Body of pancreas (tissue), 4 donors: ENCODE results near the gene FBXO34. TPM values are rescaled to one million over a fixed set of nuclear protein-coding genes. Genes with fewer than 3 reads are reported as not detected.

Source experiments
- ATAC-seq: fragments of 150-250 bp; one replicate; pipeline ENCODE4 v1.9.1; 2016
- DNase-seq, 4 donors: peaks; one replicate each; pipeline ENCODE4 v3.0.0-alpha.2; 2019
- H3K27ac ChIP-seq, 4 donors: fragments of 200-600 bp; sonication (generic); 1 replicate in 3 of 4; 2 replicates in 1 of 4; pipeline versions ENCODE4 v1.5.1 to v1.6.1; 2016 to 2019; ENCODE audit warnings: mild to moderate bottlenecking in 1 of 4, mixed read lengths in 1 of 4, moderate library complexity in 1 of 4
- H3K27me3 ChIP-seq, 2 donors: fragments of 200-600 bp; sonication (generic); one replicate each; pipeline ENCODE4 v1.6.0; 2016; ENCODE audit warnings: mild to moderate bottlenecking in 1 of 2
- H3K36me3 ChIP-seq, 2 donors: fragments of 200-600 bp; sonication (generic); replicated peaks in 1 of 2; 2 replicates each; pipeline ENCODE4 v1.5.1; 2016; ENCODE audit warnings: low read depth in 2 of 2; ENCODE audit not compliant: insufficient read depth in 1 of 2
- H3K4me1 ChIP-seq: fragments of 200-600 bp; sonication (generic); one replicate; pipeline ENCODE4 v1.6.0; 2016
- H3K4me3 ChIP-seq, 2 donors: fragments of 200-600 bp; sonication (generic); 1 replicate in 1 of 2; 2 replicates in 1 of 2; pipeline ENCODE4 v1.5.1; 2016 to 2019
- H3K9me3 ChIP-seq, 3 donors: fragments of 200-600 bp; sonication (generic); 1 replicate in 2 of 3; 2 replicates in 1 of 3; pipeline ENCODE4 v1.5.1; 2016
- POLR2A ChIP-seq, 3 donors: fragments of 450-650 bp; IDR thresholded peaks; one replicate each; pipeline ENCODE4 v1.6.1; 2016; ENCODE audit warnings: antibody characterized with exemption in 3 of 3, mild to moderate bottlenecking in 2 of 3
- WGBS, 2 donors: methylation state at CpG; one replicate each; pipeline ENCODE4 v1.1.5; 2017; 5-methylcytosine and 5-hydroxymethylcytosine counted together
- intact Hi-C: fragments of 100-400 bp; cut with DNase I; formaldehyde crosslinking; loops from one replicate; pipeline ENCODE4 v1.15.1; 2023
- total RNA-seq, 2 donors: library from RNA; depleted of rRNA; stranded (reverse); fragments of >200 nt; gene quantifications; one replicate each; pipeline ENCODE4 v1.1.0, GENCODE V29; 2016
- TF ChIP-seq, protein P1 (sequence below), 7 experiments: fragments of 450-650 bp in 4 of 7; fragments of 200-600 bp in 3 of 7; sonication (generic) in 3 of 7; IDR thresholded peaks; one replicate each; pipeline ENCODE4 v1.5.1; 2016 to 2019; ENCODE audit warnings: antibody characterized with exemption in 7 of 7

Gene FBXO34
- total RNA-seq, 2 donors from 2014 or later: 14.2 to 17.4 TPM

DNA sequence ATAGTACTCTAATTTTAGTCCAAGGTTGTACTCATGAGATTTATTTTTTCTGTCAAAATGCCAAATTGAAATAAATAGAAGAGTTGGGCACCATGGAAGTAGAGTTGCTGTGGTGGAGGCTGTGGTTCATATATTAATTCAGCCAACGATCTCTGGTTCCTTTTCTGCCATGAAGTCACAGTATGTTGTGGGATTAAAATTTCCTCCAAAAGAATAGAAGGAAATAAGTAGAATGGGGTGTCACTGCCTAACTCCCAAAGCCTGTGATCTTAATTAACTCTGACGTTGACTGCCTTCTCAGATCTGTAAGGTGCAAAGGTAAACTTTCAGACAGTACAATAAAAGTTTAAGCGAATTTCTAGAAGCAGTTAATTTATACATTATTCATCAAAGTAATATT is 37.6 kb upstream of the FBXO34 start:
- intact Hi-C loops: no loop called here
- no peaks in the 10 kb centered on the region for H3K27me3 ChIP-seq
- no peak for DNase-seq
- H3K4me1 ChIP-seq: no peaks in the 10 kb centered on the region
- no peak for TF ChIP-seq POLR2A (IDR thresholded peaks at IDR 0.05)
- TF ChIP-seq, protein P1, sequence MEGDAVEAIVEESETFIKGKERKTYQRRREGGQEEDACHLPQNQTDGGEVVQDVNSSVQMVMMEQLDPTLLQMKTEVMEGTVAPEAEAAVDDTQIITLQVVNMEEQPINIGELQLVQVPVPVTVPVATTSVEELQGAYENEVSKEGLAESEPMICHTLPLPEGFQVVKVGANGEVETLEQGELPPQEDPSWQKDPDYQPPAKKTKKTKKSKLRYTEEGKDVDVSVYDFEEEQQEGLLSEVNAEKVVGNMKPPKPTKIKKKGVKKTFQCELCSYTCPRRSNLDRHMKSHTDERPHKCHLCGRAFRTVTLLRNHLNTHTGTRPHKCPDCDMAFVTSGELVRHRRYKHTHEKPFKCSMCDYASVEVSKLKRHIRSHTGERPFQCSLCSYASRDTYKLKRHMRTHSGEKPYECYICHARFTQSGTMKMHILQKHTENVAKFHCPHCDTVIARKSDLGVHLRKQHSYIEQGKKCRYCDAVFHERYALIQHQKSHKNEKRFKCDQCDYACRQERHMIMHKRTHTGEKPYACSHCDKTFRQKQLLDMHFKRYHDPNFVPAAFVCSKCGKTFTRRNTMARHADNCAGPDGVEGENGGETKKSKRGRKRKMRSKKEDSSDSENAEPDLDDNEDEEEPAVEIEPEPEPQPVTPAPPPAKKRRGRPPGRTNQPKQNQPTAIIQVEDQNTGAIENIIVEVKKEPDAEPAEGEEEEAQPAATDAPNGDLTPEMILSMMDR (IDR thresholded peaks at IDR 0.05): no peak
- H3K9me3 ChIP-seq: no peaks in the 10 kb centered on the region
- 45 to 58% methylated on average over 3 of the region's 3 CpGs for WGBS, 2 donors
- ATAC-seq: no peak
- no peak overlapping the region for H3K27ac ChIP-seq
- no peak overlapping the region for H3K4me3 ChIP-seq
- no peaks in the 10 kb centered on the region for H3K36me3 ChIP-seq

DNA sequence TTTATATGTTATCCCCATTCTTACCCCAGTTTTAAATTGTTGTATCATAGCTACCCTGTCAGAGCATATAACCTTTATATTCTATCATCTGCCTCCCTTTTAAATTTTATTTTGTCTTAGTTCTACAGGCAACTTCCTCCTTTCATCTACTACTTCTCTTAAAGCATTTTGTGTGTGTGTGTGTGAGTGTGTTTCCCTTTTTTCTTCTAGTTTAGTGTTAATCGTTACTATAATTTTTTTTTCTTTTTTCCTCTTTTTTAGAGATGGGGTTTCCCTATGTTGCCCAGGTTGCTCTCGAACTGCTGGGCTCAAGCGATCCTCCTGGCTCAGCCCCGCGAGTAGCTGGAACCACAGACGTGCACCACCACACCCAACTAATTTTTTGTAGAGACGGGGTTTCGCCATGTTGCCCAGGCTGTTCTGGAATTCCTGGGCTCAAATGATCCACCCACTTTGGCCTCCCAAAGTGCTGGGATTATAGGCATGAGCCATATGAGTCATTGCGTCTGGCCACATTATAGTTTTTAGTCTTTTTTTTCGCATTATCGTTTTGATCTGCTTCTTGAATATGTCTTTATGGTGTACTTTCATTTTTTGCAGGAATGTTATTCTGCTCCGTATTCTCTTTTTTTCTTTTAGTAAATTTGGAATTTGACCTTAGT is 33.1 kb upstream of the FBXO34 start:
- Histone ChIP-seq H3K36me3 (no peaks in the 10 kb centered on the region), H3K4me1 (no peaks in the 10 kb centered on the region), H3K27ac (no peak overlapping the region), H3K27me3 (no peaks in the 10 kb centered on the region), H3K9me3 (no peaks in the 10 kb centered on the region), H3K4me3 (no peak overlapping the region)
- no peak for DNase-seq
- intact Hi-C loops: no loop called here
- 73 to 87% methylated on average over 12 of the region's 12 CpGs for WGBS, 2 donors
- no peak for ATAC-seq
- TF ChIP-seq, protein P1 (IDR thresholded peaks at IDR 0.05): no peak
- no peak for TF ChIP-seq POLR2A (IDR thresholded peaks at IDR 0.05)

DNA sequence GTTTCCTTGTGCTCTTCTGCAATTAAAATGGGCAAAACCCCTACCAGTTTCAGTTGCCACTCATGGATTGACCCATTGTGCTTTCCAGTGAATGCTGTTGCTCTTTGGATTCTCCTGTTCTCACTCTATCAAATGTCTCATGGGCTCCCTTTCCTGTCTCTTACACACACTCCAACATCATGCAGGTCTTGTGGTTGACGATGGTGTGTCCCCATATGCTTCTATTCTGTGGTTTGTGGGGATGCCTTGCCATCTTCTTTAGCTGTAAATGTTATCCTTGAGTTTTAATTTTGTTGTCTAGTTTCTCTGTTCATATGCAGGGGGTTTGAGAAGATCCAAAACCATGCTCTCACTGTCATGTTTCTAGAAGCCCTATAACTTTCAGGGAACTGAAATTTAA is 31.9 kb upstream of the FBXO34 start:
- Histone ChIP-seq H3K4me1 (no peaks in the 10 kb centered on the region), H3K9me3 (no peaks in the 10 kb centered on the region), H3K36me3 (no peaks in the 10 kb centered on the region), H3K27ac (no peak overlapping the region), H3K27me3 (no peaks in the 10 kb centered on the region), H3K4me3 (no peak overlapping the region)
- TF ChIP-seq POLR2A (IDR thresholded peaks at IDR 0.05): no peak
- TF ChIP-seq, protein P1 (IDR thresholded peaks at IDR 0.05): no peak
- 56 to 77% methylated on average over 1 of the region's 1 CpG for WGBS, 2 donors
- intact Hi-C loops: no loop called here
- DNase-seq (no peak), ATAC-seq (no peak)

DNA sequence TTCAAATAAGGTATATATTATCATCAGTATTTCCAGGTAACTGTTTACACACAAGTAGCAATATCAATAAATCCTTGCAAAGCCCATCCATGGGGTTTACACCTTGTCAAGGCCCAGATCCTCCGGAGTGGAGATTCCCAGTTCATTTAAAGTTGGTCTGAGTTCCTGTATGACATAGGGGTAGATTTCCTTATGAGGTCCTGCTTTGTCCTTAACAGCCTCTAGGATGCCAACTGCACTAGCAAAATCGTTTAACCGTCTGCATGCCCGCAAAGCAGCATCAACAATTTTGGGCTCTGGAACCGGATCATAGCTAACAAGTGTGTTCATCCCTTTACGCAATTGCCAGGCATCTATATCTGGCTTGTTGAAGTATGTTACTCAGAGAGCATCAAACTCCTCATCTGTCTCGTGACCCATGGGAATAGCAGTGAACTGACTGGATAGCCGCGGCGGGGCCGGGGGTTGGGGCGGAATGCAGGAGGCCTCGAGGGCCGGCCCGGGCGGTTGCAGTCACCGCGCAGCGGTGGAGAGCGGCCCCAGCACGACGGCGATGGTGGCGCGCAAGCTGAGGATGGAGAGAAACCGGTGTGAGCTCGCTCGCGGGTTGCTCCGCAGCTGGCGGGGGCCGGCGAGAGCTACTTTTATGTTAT is 30.6 kb upstream of the FBXO34 start:
- H3K27ac ChIP-seq: no peak overlapping the region
- 28 to 37% methylated on average over 23 to 33 of the region's 33 CpGs for WGBS, 2 donors
- no peaks in the 10 kb centered on the region for H3K9me3 ChIP-seq
- no peaks in the 10 kb centered on the region for H3K27me3 ChIP-seq
- DNase-seq (no peak), ATAC-seq (no peak)
- no peak for TF ChIP-seq POLR2A (IDR thresholded peaks at IDR 0.05)
- TF ChIP-seq, protein P1 (IDR thresholded peaks at IDR 0.05): no peak
- H3K4me1 ChIP-seq: no peaks in the 10 kb centered on the region
- H3K4me3 ChIP-seq: no peak overlapping the region
- no peaks in the 10 kb centered on the region for H3K36me3 ChIP-seq
- intact Hi-C loops: no loop called here

DNA sequence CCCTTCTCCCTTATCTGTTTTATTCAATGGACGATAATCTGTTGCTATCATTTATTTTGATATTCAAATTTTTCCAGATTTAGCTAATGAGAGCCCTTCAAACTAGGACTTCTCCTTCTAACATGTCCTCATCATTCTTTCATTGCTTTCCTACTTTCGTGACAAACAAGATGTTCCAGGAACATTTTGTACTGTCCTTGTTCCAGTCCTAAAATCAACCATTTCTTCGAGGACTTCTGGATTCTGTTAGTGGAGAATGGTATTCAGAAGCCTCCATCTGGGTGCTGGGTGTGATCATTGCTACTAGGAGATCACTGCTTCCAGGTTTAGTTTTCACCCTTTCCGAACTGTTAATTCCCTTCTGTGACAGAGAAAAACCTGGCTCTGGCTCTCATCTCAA is 29.5 kb upstream of the FBXO34 start:
- ATAC-seq: no peak
- Histone ChIP-seq H3K9me3 (no peaks in the 10 kb centered on the region), H3K4me3 (no peak overlapping the region), H3K36me3 (no peaks in the 10 kb centered on the region), H3K27me3 (no peaks in the 10 kb centered on the region), H3K4me1 (no peaks in the 10 kb centered on the region), H3K27ac (no peak overlapping the region)
- intact Hi-C loops: no loop called here
- no peak for DNase-seq
- 62 to 66% methylated on average over 4 of the region's 4 CpGs for WGBS, 2 donors
- TF ChIP-seq, protein P1 (IDR thresholded peaks at IDR 0.05): no peak
- no peak for TF ChIP-seq POLR2A (IDR thresholded peaks at IDR 0.05)
